K562 (cell line): ENCODE results near the gene KRT33B. TPM values are rescaled to one million over a fixed set of nuclear protein-coding genes. Genes with fewer than 3 reads are reported as not detected.

Source experiments
- ATAC-seq: fragments of 200-7000 bp; cut with Tn5 transposase; 3 replicates; pipeline ENCODE4 v1.9.1; 2020; ENCODE audit warnings: moderate library complexity
- BruUV-seq: library from RNA; stranded (reverse); fragments of 400-500 nt; replicated peaks from 2 replicates; lab custom pipeline; 2021; lab: Mats Ljungman, UMichigan
- CTCF ChIA-PET: fragments of 300-600 bp; formaldehyde crosslinking; extraction: SDS; loops from one replicate; lab custom pipeline; 2021; ENCODE audit warnings: low intra/inter-chr PET ratio; lab: Yijun Ruan, JAX
- POLR2A ChIA-PET: fragments of 300-600, 350-650 bp; sonication (Branson Sonifier 250); formaldehyde crosslinking; extraction: SDS; loops from one replicate; lab custom pipeline; 2021; ENCODE audit warnings: antibody characterized with exemption, inconsistent platforms; lab: Yijun Ruan, JAX
- DNase-seq, 4 experiments: peaks; one replicate each; pipeline versions ENCODE4 v3.0.0 to v3.0.0-alpha.2; 2011 to 2018; ENCODE audit warnings: low spot score in 3 of 4, mixed read lengths in 3 of 4; ENCODE audit errors: extremely low read depth in 1 of 4
- FAIRE-seq: peaks from 2 replicates; lab custom pipeline; 2011; peaks lifted over from hg19 to GRCh38; lab: Jason Lieb, UNC
- H2AFZ ChIP-seq: 2 replicates; pipeline ENCODE4 v1.6.0; 2011; ENCODE audit warnings: low read depth, low read length, control low read depth, inconsistent platforms
- H3K27ac ChIP-seq: fragments of 200-600 bp; 3 replicates; pipeline ENCODE4 v1.8.0; 2011; ENCODE audit warnings: low read depth, mild to moderate bottlenecking, control low read depth, inconsistent platforms, low read length, moderate library complexity, mixed read lengths; ENCODE audit errors: extremely low read depth
- H3K27me3 ChIP-seq, 2 experiments: fragments of 300-600 bp in 1 of 2; 2 replicates in 1 of 2; 3 replicates in 1 of 2; pipeline versions ENCODE4 v1.6.0 to v1.8.0; 2011; ENCODE audit warnings: inconsistent platforms in 2 of 2, low read length in 2 of 2, mild to moderate bottlenecking in 1 of 2, mixed read lengths in 1 of 2, moderate library complexity in 1 of 2; ENCODE audit not compliant: control insufficient read depth in 2 of 2, insufficient read depth in 2 of 2
- H3K36me3 ChIP-seq: fragments of 300-600 bp; 3 replicates; pipeline ENCODE4 v1.8.0; 2011; ENCODE audit warnings: mild to moderate bottlenecking, low read length, inconsistent platforms; ENCODE audit not compliant: control insufficient read depth, insufficient read depth
- H3K4me1 ChIP-seq, 2 experiments: fragments of 200-600 bp in 1 of 2; replicated peaks in 1 of 2; 2 replicates in 1 of 2; 3 replicates in 1 of 2; pipeline versions ENCODE4 v1.5.1 to v1.8.0; 2011; ENCODE audit warnings: inconsistent platforms in 2 of 2, low read length in 2 of 2, mild to moderate bottlenecking in 1 of 2, mixed read lengths in 1 of 2, moderate library complexity in 1 of 2; ENCODE audit not compliant: control insufficient read depth in 2 of 2, insufficient read depth in 2 of 2
- H3K4me2 ChIP-seq: 2 replicates; pipeline ENCODE4 v1.6.1; 2011; ENCODE audit warnings: low read length, control low read depth, inconsistent platforms, mixed read lengths; ENCODE audit not compliant: insufficient read depth
- H3K4me3 ChIP-seq: fragments of 200-600 bp; sonication (generic), shearing (Covaris generic); 2 replicates; pipeline ENCODE4 v1.5.1; 2016; ENCODE audit warnings: control low read depth, inconsistent platforms
- H3K79me2 ChIP-seq: fragments of 200-600 bp; 3 replicates; pipeline ENCODE4 v1.8.0; 2011; ENCODE audit warnings: low read length, inconsistent platforms; ENCODE audit not compliant: control insufficient read depth, insufficient read depth
- H3K9ac ChIP-seq, 2 experiments: 2 replicates each; pipeline versions ENCODE4 v1.6.0 to v1.6.1; 2011; ENCODE audit warnings: low read depth in 2 of 2, low read length in 2 of 2, control low read depth in 1 of 2, inconsistent platforms in 1 of 2, mild to moderate bottlenecking in 1 of 2, mixed read lengths in 1 of 2; ENCODE audit not compliant: insufficient read depth in 1 of 2
- H3K9me1 ChIP-seq: one replicate; pipeline ENCODE4 v1.6.0; 2011; ENCODE audit warnings: inconsistent platforms, mild to moderate bottlenecking, low read length, moderate library complexity; ENCODE audit not compliant: control insufficient read depth, insufficient read depth
- H3K9me3 ChIP-seq: replicated peaks from 2 replicates; pipeline ENCODE4 v1.5.1; 2011; ENCODE audit warnings: low read depth, low read length, inconsistent platforms; ENCODE audit not compliant: control insufficient read depth, insufficient read depth
- H4K20me1 ChIP-seq: replicated peaks from 2 replicates; pipeline ENCODE4 v1.6.1; 2011; ENCODE audit warnings: low read length, inconsistent platforms, mixed read lengths; ENCODE audit not compliant: control insufficient read depth, insufficient read depth
- ATF1 ChIP-seq, 2 experiments: fragments of 450-650 bp in 1 of 2; IDR thresholded peaks; 2 replicates each; pipeline ENCODE4 v1.6.1; 2016; ENCODE audit warnings: missing compliant biosample characterization in 1 of 2, missing genetic modification characterization in 1 of 2
- BRCA1 ChIP-seq, 2 experiments: fragments of 450-650 bp in 1 of 2; sonication (generic) in 1 of 2; formaldehyde crosslinking in 1 of 2; IDR thresholded peaks; 2 replicates each; pipeline versions ENCODE4 v1.5.0 to v1.6.1; 2017 to 2020; ENCODE audit warnings: mild to moderate bottlenecking in 1 of 2, missing genetic modification reagents in 1 of 2
- CHD2 ChIP-seq: IDR thresholded peaks from 2 replicates; pipeline ENCODE4 v1.6.1; 2011; ENCODE audit warnings: low read depth, low read length
- CXXC5 ChIP-seq: fragments of 250-450 bp; sonication (Bioruptor Pico); IDR thresholded peaks from 2 replicates; pipeline ENCODE4 v1.8.0; 2022; ENCODE audit warnings: inconsistent platforms, mild to moderate bottlenecking, moderate library complexity
- DNMT1 ChIP-seq: fragments of 450-650 bp; IDR thresholded peaks from 2 replicates; pipeline ENCODE4 v1.6.1; 2016; ENCODE audit warnings: antibody characterized with exemption, mild to moderate bottlenecking
- EGR1 ChIP-seq: fragments of 450-650 bp; conservative IDR thresholded peaks from 2 replicates; pipeline ENCODE4 v1.6.1; 2017; ENCODE audit warnings: mild to moderate bottlenecking
- ESRRB ChIP-seq: fragments of 250-450 bp; sonication (Bioruptor Pico); IDR thresholded peaks from 2 replicates; pipeline ENCODE4 v1.5.0; 2020; ENCODE audit warnings: mild to moderate bottlenecking, moderate library complexity, borderline replicate concordance
- ETS2 ChIP-seq: IDR thresholded peaks from 2 replicates; pipeline ENCODE4 v1.6.1; 2016; ENCODE audit warnings: borderline replicate concordance, missing genetic modification characterization, mild to moderate bottlenecking, moderate library complexity, missing compliant biosample characterization; ENCODE audit not compliant: poor library complexity, severe bottlenecking
- KLF16 ChIP-seq: IDR thresholded peaks from 2 replicates; pipeline ENCODE4 v1.6.1; 2016; ENCODE audit warnings: antibody characterized with exemption
- NFYB ChIP-seq: IDR thresholded peaks from 2 replicates; pipeline ENCODE4 v1.6.1; 2011; ENCODE audit warnings: mild to moderate bottlenecking, moderate library complexity; ENCODE audit not compliant: insufficient read length; ENCODE audit errors: extremely low read depth
- NR2F6 ChIP-seq: fragments of 450-650 bp; formaldehyde crosslinking; IDR thresholded peaks from 2 replicates; pipeline ENCODE4 v1.4.0; 2020; ENCODE audit warnings: mild to moderate bottlenecking
- PHF8 ChIP-seq: fragments of 200-600 bp; sonication (generic); IDR thresholded peaks from 2 replicates; pipeline ENCODE4 v1.6.1; 2012; ENCODE audit warnings: mixed run types, mild to moderate bottlenecking, inconsistent platforms, low read length, moderate library complexity, borderline replicate concordance
- SMAD4 ChIP-seq: fragments of 250-450 bp; sonication (Bioruptor Pico); conservative IDR thresholded peaks from 2 replicates; pipeline ENCODE4 v1.8.0; 2021; ENCODE audit warnings: inconsistent platforms, mild to moderate bottlenecking, moderate library complexity
- SMARCB1 ChIP-seq: IDR thresholded peaks from 2 replicates; pipeline ENCODE4 v1.6.1; 2011; ENCODE audit warnings: improper control_type of control experiment, low read depth; ENCODE audit not compliant: insufficient read length
- SMARCC2 ChIP-seq: fragments of 450-650 bp; IDR thresholded peaks from 2 replicates; pipeline ENCODE4 v1.6.1; 2017; ENCODE audit warnings: antibody characterized with exemption, moderate library complexity, mild to moderate bottlenecking, low read depth
- TEAD2 ChIP-seq: fragments of 450-650 bp; IDR thresholded peaks from 2 replicates; pipeline ENCODE4 v1.6.1; 2016; ENCODE audit warnings: missing genetic modification characterization, control low read depth, missing compliant biosample characterization
- ZNF121 ChIP-seq: sonication (generic); formaldehyde crosslinking; conservative IDR thresholded peaks from 2 replicates; pipeline ENCODE4 v1.8.0; 2022; ENCODE audit warnings: missing genetic modification reagents
- ZNF274 ChIP-seq: IDR thresholded peaks from 2 replicates; pipeline ENCODE4 v1.6.1; 2011; ENCODE audit warnings: low read depth, mild to moderate bottlenecking, low read length, moderate library complexity, borderline replicate concordance
- ZZZ3 ChIP-seq: fragments of 450-650 bp; IDR thresholded peaks from 2 replicates; pipeline ENCODE4 v1.6.1; 2016; ENCODE audit warnings: antibody characterized with exemption, mild to moderate bottlenecking, moderate library complexity
- WGBS: fragments of 100-300 bp; shearing (Covaris generic); methylation state at CpG from one replicate; pipeline ENCODE4 v1.1.6; 2016; ENCODE audit warnings: low coverage, mixed read lengths; ENCODE audit not compliant: insufficient coverage; ENCODE audit errors: missing lambda C conversion rate; 5-methylcytosine and 5-hydroxymethylcytosine counted together
- in situ Hi-C: fragments of 300-500 bp; cut with MboI; formaldehyde crosslinking; loops from 4 replicates; pipeline ENCODE4 v1.15.0; 2018; ENCODE audit warnings: inconsistent platforms, mixed read lengths
- intact Hi-C: fragments of 100-400 bp; cut with micrococcal nuclease; formaldehyde crosslinking; loops from 2 replicates; pipeline ENCODE4 v1.14.2; 2022
- polyA plus RNA-seq, 8 experiments: library from polyadenylated mRNA; depleted of rRNA in 4 of 8; stranded (reverse) in 5 of 8; unstranded in 3 of 8; fragments of >200 nt; fragmentation: Nextera tagmentation in 2 of 8; fragmentation: Illumina TruSeq in 1 of 8; extraction: Ambion mirVana in 2 of 8; extraction: Trizol in 1 of 8; gene quantifications; 2 replicates each; pipeline versions ENCODE4 v1.2.1 to v1.2.3, GENCODE V29; 2011 to 2014; ENCODE audit warnings: inconsistent platforms in 1 of 8, missing spikeins in 1 of 8
- total RNA-seq, 7 experiments: library from RNA; depleted of rRNA in 6 of 7; stranded (reverse); fragments of >200 nt in 6 of 7; fragmentation: Illumina TruSeq in 2 of 7; extraction: Trizol in 2 of 7; gene quantifications; 2 replicates each; pipeline versions ENCODE4 v1.2.1 to v1.2.3, GENCODE V29; 2011 to 2021; ENCODE audit warnings: low replicate concordance in 1 of 7
- TF ChIP-seq, protein P1 (sequence below): fragments of 250-450 bp; sonication (Bioruptor Pico); IDR thresholded peaks from 2 replicates; pipeline ENCODE4 v1.5.0; 2021; ENCODE audit warnings: mild to moderate bottlenecking, borderline replicate concordance

The KRT33B gene
- total and polyA plus RNA-seq, 9 of the 15 experiments (the other 6 are each of a cell fraction or from before 2014, with no cell fraction given), result not detected

DNA sequence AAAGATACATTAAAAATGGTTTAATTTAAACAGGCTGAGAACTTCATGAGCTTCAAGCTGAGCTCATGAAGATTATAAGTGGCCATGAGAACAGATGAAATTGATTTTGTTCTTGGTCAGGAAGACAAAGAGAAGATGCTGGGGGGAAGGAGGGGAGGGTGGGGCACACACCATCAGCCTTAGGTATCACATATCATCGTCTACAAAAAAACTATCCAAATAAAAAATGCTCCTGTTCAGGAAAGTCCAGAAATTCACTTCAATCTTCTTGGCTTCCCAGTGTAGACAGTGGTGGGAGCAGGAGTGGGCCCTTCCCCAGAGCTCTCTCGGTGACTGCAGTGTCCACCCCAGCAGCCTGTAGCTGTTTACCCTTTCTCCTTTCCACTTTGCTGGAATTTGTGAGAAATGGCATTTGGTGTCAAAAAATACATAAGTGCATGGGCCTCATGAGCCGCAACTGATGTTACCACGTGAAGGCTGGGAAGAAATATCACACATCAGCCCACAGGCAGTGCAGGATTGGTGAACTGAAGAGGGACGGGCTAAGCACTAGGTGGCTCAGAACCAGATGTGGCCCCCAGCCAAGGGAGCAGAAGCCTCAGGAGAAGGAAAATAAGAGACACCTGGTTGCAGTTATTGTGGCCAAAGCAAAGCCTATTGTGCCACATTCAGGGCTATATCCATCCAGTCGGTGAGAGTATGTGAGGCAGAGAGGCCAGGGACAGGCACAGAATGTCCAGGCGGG, 48.7 kb upstream of the KRT33B start:
- Histone ChIP-seq H3K4me1 (no peaks in the 10 kb centered on the region), H3K9ac (no peak overlapping the region), H3K9me3 (no peaks in the 10 kb centered on the region), H3K4me2 (no peak overlapping the region), H3K4me3 (no peak overlapping the region), H3K36me3 (no peaks in the 10 kb centered on the region), H3K9me1 (no peaks in the 10 kb centered on the region), H3K27ac (no peak overlapping the region), H4K20me1 (no peaks in the 10 kb centered on the region; the same call in 1 of the 2 replicates), H3K79me2 (no peaks in the 10 kb centered on the region), H3K27me3 (peaks cover 23 to 49% of the 10 kb centered on the region in 2 experiments; a peak in 4 of 5 replicates), H2AFZ (no peak overlapping the region)
- BruUV-seq, result no TSS peak
- 0% methylated on average over 6 of the region's 7 CpGs for WGBS
- no peak for TF ChIP-seq ATF1 (CRISPR knock-in tag; IDR thresholded peaks at IDR 0.05)
- TF ChIP-seq ATF1 (tag; IDR thresholded peaks at IDR 0.05), result no peak
- no peak for TF ChIP-seq SMARCC2
- no peak for TF ChIP-seq CXXC5
- no peak for TF ChIP-seq KLF16
- no peak for TF ChIP-seq PHF8
- TF ChIP-seq BRCA1 (IDR thresholded peaks at IDR 0.05), result no peak
- no peak for TF ChIP-seq BRCA1 (CRISPR knock-in tag; IDR thresholded peaks at IDR 0.05)
- no peak for TF ChIP-seq TEAD2 (tag)
- no peak for TF ChIP-seq SMARCB1
- no peak for TF ChIP-seq NR2F6 (CRISPR knock-in tag)
- TF ChIP-seq SMAD4 (CRISPR knock-in tag), result no peak
- no peak for TF ChIP-seq DNMT1
- TF ChIP-seq ZNF121, result no peak
- TF ChIP-seq NFYB, result no peak
- TF ChIP-seq ZNF274, result no peak
- TF ChIP-seq ETS2, result no peak
- TF ChIP-seq CHD2, result no peak
- no peak for TF ChIP-seq ZZZ3
- no peak for TF ChIP-seq ESRRB
- TF ChIP-seq, protein P1, sequence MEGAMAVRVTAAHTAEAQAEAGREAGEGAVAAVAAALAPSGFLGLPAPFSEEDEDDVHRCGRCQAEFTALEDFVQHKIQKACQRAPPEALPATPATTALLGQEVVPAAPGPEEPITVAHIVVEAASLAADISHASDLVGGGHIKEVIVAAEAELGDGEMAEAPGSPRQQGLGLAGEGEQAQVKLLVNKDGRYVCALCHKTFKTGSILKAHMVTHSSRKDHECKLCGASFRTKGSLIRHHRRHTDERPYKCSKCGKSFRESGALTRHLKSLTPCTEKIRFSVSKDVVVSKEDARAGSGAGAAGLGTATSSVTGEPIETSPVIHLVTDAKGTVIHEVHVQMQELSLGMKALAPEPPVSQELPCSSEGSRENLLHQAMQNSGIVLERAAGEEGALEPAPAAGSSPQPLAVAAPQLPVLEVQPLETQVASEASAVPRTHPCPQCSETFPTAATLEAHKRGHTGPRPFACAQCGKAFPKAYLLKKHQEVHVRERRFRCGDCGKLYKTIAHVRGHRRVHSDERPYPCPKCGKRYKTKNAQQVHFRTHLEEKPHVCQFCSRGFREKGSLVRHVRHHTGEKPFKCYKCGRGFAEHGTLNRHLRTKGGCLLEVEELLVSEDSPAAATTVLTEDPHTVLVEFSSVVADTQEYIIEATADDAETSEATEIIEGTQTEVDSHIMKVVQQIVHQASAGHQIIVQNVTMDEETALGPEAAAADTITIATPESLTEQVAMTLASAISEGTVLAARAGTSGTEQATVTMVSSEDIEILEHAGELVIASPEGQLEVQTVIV (CRISPR knock-in tag), result no peak
- TF ChIP-seq EGR1, result no peak
- FAIRE-seq, result no peak
- intact Hi-C loops (no loop called here), in situ Hi-C loops (no loop called here)
- POLR2A ChIA-PET, result interaction anchor here (0.5 to 1.9 kb wide), 3 partner anchors 10 to 273 kb away, joined by 3 to 8 read pairs (median 3); no protein-coding TSS in a partner anchor
- CTCF ChIA-PET, result no interaction called here
- DNase-seq, result no peak
- no peak for ATAC-seq
